H54 (cell line): ENCODE data around the gene RFPL2.
"Not testable (repeated sequence)": the region's sequence is repeated elsewhere in the genome, so short reads cannot be mapped to it uniquely, and the experiment has no call there.

Source experiments
- DNase-seq: peaks from one replicate; pipeline ENCODE4 v3.0.0; 2011; ENCODE audit warnings: low spot score, mixed read lengths; ENCODE audit not compliant: insufficient read length
- FAIRE-seq: peaks from 3 replicates; lab custom pipeline; 2011; peaks lifted over from hg19 to GRCh38; lab: Jason Lieb, UNC
- POLR2A ChIP-seq: IDR thresholded peaks from 2 replicates; pipeline ENCODE4 v1.6.1; 2011; ENCODE audit warnings: low read depth, mild to moderate bottlenecking, low read length

The RFPL2 gene

GRCh38 chr22:32200752-32201151 lies 4.1 kb downstream of the RFPL2 start:
- no peak for TF ChIP-seq POLR2A
- FAIRE-seq (no peak), DNase-seq (no peak)

- DNase-seq: no peak
- FAIRE-seq: no peak
- TF ChIP-seq POLR2A: no peak
Observed at GRCh38 chr22:32199961-32200360, 4.9 kb downstream of the RFPL2 start.

- FAIRE-seq (no peak), DNase-seq (no peak)
- TF ChIP-seq POLR2A: no peak
Observed at GRCh38 chr22:32199341-32199740, 5.5 kb downstream of the RFPL2 start.

GRCh38 chr22:32197553-32198226 lies 7.2 kb downstream of the RFPL2 start:
- DNase-seq, FAIRE-seq: not testable (repeated sequence)

GRCh38 chr22:32195900-32196299 lies 9.0 kb downstream of the RFPL2 start:
- FAIRE-seq, DNase-seq: not testable (repeated sequence)

- not testable (repeated sequence) for FAIRE-seq, DNase-seq
Observed at GRCh38 chr22:32193346-32193745, 11.5 kb downstream of the RFPL2 start.

GRCh38 chr22:32191021-32191420 lies 13.9 kb downstream of the RFPL2 start:
- not testable (repeated sequence) for DNase-seq, FAIRE-seq

- DNase-seq (no peak), FAIRE-seq (no peak)
- TF ChIP-seq POLR2A: no peak
Observed at GRCh38 chr22:32185821-32186220, 19.1 kb downstream of the RFPL2 start.

GRCh38 chr22:32183625-32184024 lies 21.2 kb downstream of the RFPL2 start:
- FAIRE-seq (no peak), DNase-seq (no peak)
- no peak for TF ChIP-seq POLR2A

- DNase-seq: no peak
- no peak for FAIRE-seq
- no peak for TF ChIP-seq POLR2A
Observed at GRCh38 chr22:32181043-32181442, 23.8 kb downstream of the RFPL2 start.

- TF ChIP-seq POLR2A: no peak
- no peak for FAIRE-seq
Observed at GRCh38 chr22:32177221-32177765, 27.6 kb downstream of the RFPL2 start.

GRCh38 chr22:32175683-32176644 lies 28.9 kb downstream of the RFPL2 start:
- FAIRE-seq: no peak
- TF ChIP-seq POLR2A: no peak
- no peak for DNase-seq

More at GRCh38 chr22:32177221-32177765, 27.6 kb downstream of the RFPL2 start:
- no peak for DNase-seq

- no peak for DNase-seq
- FAIRE-seq: no peak
- no peak for TF ChIP-seq POLR2A
Observed at GRCh38 chr22:32175115-32175514, 29.8 kb downstream of the RFPL2 start.

- no peak for FAIRE-seq
- DNase-seq: no peak
- no peak for TF ChIP-seq POLR2A
Observed at GRCh38 chr22:32165681-32166080, 39.2 kb downstream of the RFPL2 start.
